PC-9 (cell line): ENCODE data around the gene CPNE1. TPM values are rescaled to one million over a fixed set of nuclear protein-coding genes. Genes with fewer than 3 reads are reported as not detected.

Experiments
- BruUV-seq: library from RNA; stranded (reverse); fragments of 400-500 nt; replicated peaks from 2 replicates; lab custom pipeline; 2021; lab: Mats Ljungman, UMichigan
- CTCF ChIA-PET: fragments of 300-600 bp; sonication (Branson Sonifier 250); formaldehyde crosslinking; loops from one replicate; lab custom pipeline; 2022; ENCODE audit warnings: antibody characterized with exemption; lab: Charles Lee
- POLR2A ChIA-PET: fragments of 300-600 bp; sonication (Branson Sonifier 250); formaldehyde crosslinking; loops from one replicate; lab custom pipeline; 2022; ENCODE audit warnings: antibody characterized with exemption; ENCODE audit not compliant: unreplicated experiment; lab: Charles Lee
- DNase-seq, 2 experiments: peaks; one replicate each; pipeline versions ENCODE4 v3.0.0 to v3.0.0-alpha.2; 2015 to 2022; ENCODE audit warnings: mixed read lengths in 1 of 2
- H2AFZ ChIP-seq: fragments of 200-600 bp; sonication (generic); 2 replicates; pipeline ENCODE4 v1.8.1; 2017; ENCODE audit warnings: antibody characterized with exemption
- H3F3A ChIP-seq: fragments of 200-600 bp; sonication (generic); 2 replicates; pipeline ENCODE4 v1.8.1; 2017; ENCODE audit warnings: antibody characterized with exemption, mild to moderate bottlenecking, low read depth; ENCODE audit not compliant: insufficient read depth
- H3K27ac ChIP-seq: fragments of 200-600 bp; sonication (generic); 2 replicates; pipeline ENCODE4 v1.6.1; 2016; ENCODE audit warnings: mixed run types
- H3K27me3 ChIP-seq: fragments of 200-600 bp; sonication (generic); 2 replicates; pipeline ENCODE4 v1.6.1; 2016; ENCODE audit warnings: low read depth, mixed run types; ENCODE audit not compliant: insufficient read depth
- H3K36me3 ChIP-seq: fragments of 200-600 bp; sonication (generic); 2 replicates; pipeline ENCODE4 v1.6.1; 2016; ENCODE audit warnings: low read depth, mixed run types
- H3K4me1 ChIP-seq: fragments of 200-600 bp; sonication (generic); replicated peaks from 2 replicates; pipeline ENCODE4 v1.6.1; 2016; ENCODE audit warnings: mixed run types; ENCODE audit not compliant: insufficient read depth
- H3K4me2 ChIP-seq: fragments of 200-600 bp; sonication (generic); 2 replicates; pipeline ENCODE4 v1.6.1; 2017; ENCODE audit warnings: mixed run types
- H3K4me3 ChIP-seq: fragments of 200-600 bp; sonication (generic); 2 replicates; pipeline ENCODE4 v1.6.1; 2016; ENCODE audit warnings: mixed run types
- H3K79me2 ChIP-seq: fragments of 200-600 bp; sonication (generic); 2 replicates; pipeline ENCODE4 v1.6.1; 2017; ENCODE audit warnings: low read depth, mixed run types
- H3K9me2 ChIP-seq: fragments of 200-600 bp; sonication (generic); 2 replicates; pipeline ENCODE4 v1.8.1; 2017; ENCODE audit warnings: mild to moderate bottlenecking; ENCODE audit not compliant: insufficient read depth
- H3K9me3 ChIP-seq: fragments of 200-600 bp; sonication (generic); 2 replicates; pipeline ENCODE4 v1.8.1; 2016; ENCODE audit warnings: low read depth; ENCODE audit not compliant: insufficient read depth
- H4K20me1 ChIP-seq: fragments of 200-600 bp; sonication (generic); 2 replicates; pipeline ENCODE4 v1.8.1; 2017; ENCODE audit not compliant: insufficient read depth
- EZH2 ChIP-seq: fragments of 200-600 bp; sonication (generic); IDR thresholded peaks from 2 replicates; pipeline ENCODE4 v1.8.0; 2017; ENCODE audit warnings: antibody characterized with exemption, low read depth
- intact Hi-C: fragments of 100-400 bp; cut with micrococcal nuclease; formaldehyde crosslinking; loops from one replicate; pipeline ENCODE4 v1.10.0; 2022; ENCODE audit not compliant: unreplicated experiment
- total RNA-seq: library from RNA; stranded (reverse); gene quantifications from 2 replicates; pipeline ENCODE4 v1.2.3, GENCODE V29; 2021
- TF ChIP-seq, protein P1 (sequence below): fragments of 200-600 bp; sonication (generic); conservative IDR thresholded peaks from 2 replicates; pipeline ENCODE4 v1.6.1; 2017; ENCODE audit warnings: mixed run types, antibody characterized with exemption, mild to moderate bottlenecking, moderate library complexity

The CPNE1 gene
- total RNA-seq, 1 experiment from 2014 or later = 271 TPM

DNA sequence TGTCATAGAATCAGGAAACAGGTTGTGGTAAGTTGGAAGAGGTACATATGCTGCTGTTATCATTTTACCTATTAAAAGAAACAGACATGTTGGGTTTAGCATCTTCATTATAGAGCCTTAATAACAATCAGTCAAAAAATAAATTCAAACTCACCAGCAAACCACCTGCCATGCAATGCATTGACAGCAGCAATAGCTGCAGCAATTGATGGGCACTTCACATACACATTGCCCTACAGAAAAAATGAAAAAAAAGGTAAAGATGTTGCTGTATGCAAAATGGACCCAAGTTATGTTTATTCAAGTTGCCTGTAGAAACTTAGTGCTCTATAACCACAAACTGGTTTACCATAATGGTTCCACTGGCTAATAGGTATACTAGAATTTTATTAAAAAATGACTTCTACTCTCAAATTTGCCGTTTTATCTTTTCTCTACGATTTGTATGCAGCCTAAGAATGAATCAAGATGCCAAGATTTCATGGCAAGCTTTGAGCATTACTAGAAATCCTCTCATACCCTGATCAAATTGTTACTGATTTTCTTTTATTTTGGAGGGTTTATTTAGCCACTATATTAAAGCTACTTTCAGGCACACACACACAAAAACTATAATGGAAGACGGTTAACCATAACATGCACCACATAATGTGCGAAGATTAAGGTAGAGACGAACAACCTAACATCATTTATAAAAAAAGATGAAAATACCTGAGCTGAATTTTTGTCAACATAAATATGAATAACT, 40.0 kb upstream of the CPNE1 start:
- H3K9me2 ChIP-seq = no peaks in the 10 kb centered on the region
- H3K4me2 ChIP-seq = no peak overlapping the region
- H3K4me1 ChIP-seq = peaks cover 13% of the 10 kb centered on the region; the same call in 1 of the 2 replicates
- POLR2A ChIA-PET = no interaction called here
- H3K36me3 ChIP-seq = peaks cover 62% of the 10 kb centered on the region
- CTCF ChIA-PET = interaction anchor here (0.6 kb wide), 1 partner anchor 1584 kb away, joined by 16 read pairs; no protein-coding TSS in a partner anchor
- peaks cover 100% of the 10 kb centered on the region for H3F3A ChIP-seq
- peaks cover 51% of the 10 kb centered on the region for H3K79me2 ChIP-seq
- H3K9me3 ChIP-seq = no peaks in the 10 kb centered on the region
- intact Hi-C loops = loop anchor here (5.0 kb wide), 1 partner anchor 192 kb away; no protein-coding TSS in a partner anchor
- no TSS peak for BruUV-seq
- H2AFZ ChIP-seq = no peak overlapping the region
- H4K20me1 ChIP-seq = peaks cover 92% of the 10 kb centered on the region
- no peak for TF ChIP-seq EZH2
- TF ChIP-seq, protein P1, sequence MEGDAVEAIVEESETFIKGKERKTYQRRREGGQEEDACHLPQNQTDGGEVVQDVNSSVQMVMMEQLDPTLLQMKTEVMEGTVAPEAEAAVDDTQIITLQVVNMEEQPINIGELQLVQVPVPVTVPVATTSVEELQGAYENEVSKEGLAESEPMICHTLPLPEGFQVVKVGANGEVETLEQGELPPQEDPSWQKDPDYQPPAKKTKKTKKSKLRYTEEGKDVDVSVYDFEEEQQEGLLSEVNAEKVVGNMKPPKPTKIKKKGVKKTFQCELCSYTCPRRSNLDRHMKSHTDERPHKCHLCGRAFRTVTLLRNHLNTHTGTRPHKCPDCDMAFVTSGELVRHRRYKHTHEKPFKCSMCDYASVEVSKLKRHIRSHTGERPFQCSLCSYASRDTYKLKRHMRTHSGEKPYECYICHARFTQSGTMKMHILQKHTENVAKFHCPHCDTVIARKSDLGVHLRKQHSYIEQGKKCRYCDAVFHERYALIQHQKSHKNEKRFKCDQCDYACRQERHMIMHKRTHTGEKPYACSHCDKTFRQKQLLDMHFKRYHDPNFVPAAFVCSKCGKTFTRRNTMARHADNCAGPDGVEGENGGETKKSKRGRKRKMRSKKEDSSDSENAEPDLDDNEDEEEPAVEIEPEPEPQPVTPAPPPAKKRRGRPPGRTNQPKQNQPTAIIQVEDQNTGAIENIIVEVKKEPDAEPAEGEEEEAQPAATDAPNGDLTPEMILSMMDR = no peak
- no peak overlapping the region for H3K27ac ChIP-seq
- H3K27me3 ChIP-seq = no peaks in the 10 kb centered on the region
- DNase-seq = no peak
- H3K4me3 ChIP-seq = no peak overlapping the region

DNA sequence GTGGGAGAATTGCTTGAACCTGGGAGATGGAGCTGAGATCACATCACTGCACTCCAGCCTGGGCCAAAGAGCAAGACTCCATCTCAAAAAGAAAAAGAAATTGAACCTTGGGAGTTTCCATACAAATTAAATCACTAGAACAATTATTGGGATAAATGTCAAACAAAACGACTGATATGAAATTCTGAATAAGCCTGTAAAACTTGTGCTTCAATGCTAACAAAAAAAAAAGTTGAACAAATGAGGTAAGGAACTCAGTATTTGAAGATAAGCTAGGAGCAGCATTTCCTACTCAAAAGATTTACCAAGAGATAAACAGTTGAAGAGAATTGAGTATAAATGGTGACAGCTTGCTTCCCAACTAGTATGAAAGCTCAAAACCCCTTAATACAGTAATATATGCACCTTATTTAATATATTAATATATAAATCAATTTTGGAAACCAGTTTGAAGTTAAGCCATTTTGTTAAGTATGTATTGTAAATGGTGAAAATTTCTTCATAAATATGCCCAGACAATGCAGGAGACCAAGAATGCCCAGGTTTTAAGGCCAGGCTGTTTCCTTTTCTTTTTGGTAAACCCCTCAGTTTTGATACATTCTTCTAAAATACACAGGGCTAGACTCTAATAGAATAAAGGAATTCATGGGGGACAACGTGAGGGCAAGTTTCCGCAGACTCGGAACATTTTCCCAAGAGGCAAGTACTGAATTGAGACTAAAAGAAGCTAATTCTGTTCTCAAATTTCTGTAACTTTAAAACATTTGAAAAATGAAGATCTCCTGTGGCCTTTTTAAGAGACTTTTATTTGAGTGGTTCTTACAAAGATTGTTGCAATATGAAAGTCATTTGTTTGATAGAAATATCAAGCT, 38.4 kb upstream of the CPNE1 start:
- TF ChIP-seq, protein P1 = no peak
- no peak for TF ChIP-seq EZH2
- peaks cover 48% of the 10 kb centered on the region for H3K79me2 ChIP-seq
- H3K4me3 ChIP-seq = no peak overlapping the region
- no peak overlapping the region for H3K4me2 ChIP-seq
- DNase-seq = no peak
- ChIA-PET POLR2A (interaction anchor here (0.5 kb wide), 1 partner anchor 314 kb away, joined by 3 read pairs; no protein-coding TSS in a partner anchor), CTCF (interaction anchor here (0.6 kb wide), 1 partner anchor 39 kb away, joined by 4 read pairs; no protein-coding TSS in a partner anchor)
- peaks cover 75% of the 10 kb centered on the region for H4K20me1 ChIP-seq
- no TSS peak for BruUV-seq
- 0 out of 2 replicates have a peak overlapping the region, but pooled peaks have one; percentile 36 for H3K27ac ChIP-seq
- peaks cover 19% of the 10 kb centered on the region for H3K4me1 ChIP-seq
- H3K9me3 ChIP-seq = no peaks in the 10 kb centered on the region
- H3K36me3 ChIP-seq = peaks cover 46% of the 10 kb centered on the region
- intact Hi-C loops = loop anchor here (5.0 kb wide), 1 partner anchor 191 kb away; no protein-coding TSS in a partner anchor
- H3F3A ChIP-seq = peaks cover 87% of the 10 kb centered on the region
- no peaks in the 10 kb centered on the region for H3K27me3 ChIP-seq
- H2AFZ ChIP-seq = no peak overlapping the region
- H3K9me2 ChIP-seq = no peaks in the 10 kb centered on the region
